ENCODE data around the gene BTBD7. TPM values are rescaled to one million over a fixed set of nuclear protein-coding genes. Genes with fewer than 3 reads are reported as not detected.

Gene BTBD7
- total and polyA plus RNA-seq, 2 experiments from 2014 or later = 24.4 to 32.8 TPM

DNA sequence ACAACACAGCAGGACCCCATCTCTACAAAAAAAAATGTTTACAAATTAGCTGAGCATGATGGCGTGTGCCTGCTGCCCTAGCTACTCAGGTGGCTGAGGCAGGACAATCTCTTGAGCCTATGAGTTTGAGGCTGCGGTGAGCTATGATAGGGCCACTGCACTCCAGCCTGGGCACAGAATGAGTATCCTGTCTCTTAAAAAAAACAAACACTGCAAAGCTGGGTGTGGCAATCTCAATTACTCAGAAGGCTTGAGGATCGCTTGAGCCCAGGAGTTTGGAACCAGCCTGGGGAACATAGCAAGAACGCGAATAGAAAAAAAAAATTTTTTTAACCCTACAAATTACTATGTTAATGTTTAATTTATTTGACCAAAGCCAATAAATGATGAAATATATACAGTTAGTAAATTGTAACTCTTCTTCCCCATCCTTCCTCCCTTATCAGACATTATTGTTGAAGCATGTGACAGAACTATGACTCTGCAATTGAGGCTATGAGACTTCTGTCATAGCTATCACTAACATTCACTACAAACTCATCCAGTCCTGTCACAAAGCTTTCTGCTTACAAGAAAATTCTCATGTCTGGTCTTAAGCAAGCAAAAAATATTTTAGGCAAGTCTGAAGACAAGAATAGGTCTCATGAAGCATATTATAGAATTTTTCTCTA, 9.8 kb downstream of the BTBD7 start:
- peaks cover 25% of the 10 kb centered on the region for H3K4me1 Mint-ChIP-seq
- H3K79me2 ChIP-seq (replicated peaks; ENCODE audit: insufficient read depth) = peaks cover 100% of the 10 kb centered on the region
- no peaks in the 10 kb centered on the region; the same call in 2 of the 3 replicates for H3K36me3 Mint-ChIP-seq (ENCODE audit: low read depth)
- H3K27me3 ChIP-seq (ENCODE audit: insufficient read depth) = no peaks in the 10 kb centered on the region
- no peak overlapping the region for H3K4me2 ChIP-seq
- TF ChIP-seq, protein P1, sequence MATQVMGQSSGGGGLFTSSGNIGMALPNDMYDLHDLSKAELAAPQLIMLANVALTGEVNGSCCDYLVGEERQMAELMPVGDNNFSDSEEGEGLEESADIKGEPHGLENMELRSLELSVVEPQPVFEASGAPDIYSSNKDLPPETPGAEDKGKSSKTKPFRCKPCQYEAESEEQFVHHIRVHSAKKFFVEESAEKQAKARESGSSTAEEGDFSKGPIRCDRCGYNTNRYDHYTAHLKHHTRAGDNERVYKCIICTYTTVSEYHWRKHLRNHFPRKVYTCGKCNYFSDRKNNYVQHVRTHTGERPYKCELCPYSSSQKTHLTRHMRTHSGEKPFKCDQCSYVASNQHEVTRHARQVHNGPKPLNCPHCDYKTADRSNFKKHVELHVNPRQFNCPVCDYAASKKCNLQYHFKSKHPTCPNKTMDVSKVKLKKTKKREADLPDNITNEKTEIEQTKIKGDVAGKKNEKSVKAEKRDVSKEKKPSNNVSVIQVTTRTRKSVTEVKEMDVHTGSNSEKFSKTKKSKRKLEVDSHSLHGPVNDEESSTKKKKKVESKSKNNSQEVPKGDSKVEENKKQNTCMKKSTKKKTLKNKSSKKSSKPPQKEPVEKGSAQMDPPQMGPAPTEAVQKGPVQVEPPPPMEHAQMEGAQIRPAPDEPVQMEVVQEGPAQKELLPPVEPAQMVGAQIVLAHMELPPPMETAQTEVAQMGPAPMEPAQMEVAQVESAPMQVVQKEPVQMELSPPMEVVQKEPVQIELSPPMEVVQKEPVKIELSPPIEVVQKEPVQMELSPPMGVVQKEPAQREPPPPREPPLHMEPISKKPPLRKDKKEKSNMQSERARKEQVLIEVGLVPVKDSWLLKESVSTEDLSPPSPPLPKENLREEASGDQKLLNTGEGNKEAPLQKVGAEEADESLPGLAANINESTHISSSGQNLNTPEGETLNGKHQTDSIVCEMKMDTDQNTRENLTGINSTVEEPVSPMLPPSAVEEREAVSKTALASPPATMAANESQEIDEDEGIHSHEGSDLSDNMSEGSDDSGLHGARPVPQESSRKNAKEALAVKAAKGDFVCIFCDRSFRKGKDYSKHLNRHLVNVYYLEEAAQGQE (IDR thresholded peaks at IDR 0.05; ENCODE audit: unreplicated experiment) = no peak
- TF ChIP-seq POLR2AphosphoS5 (IDR thresholded peaks at IDR 0.05; ENCODE audit: low read depth) (no peak), EZH2phosphoT487 (IDR thresholded peaks at IDR 0.05; ENCODE audit: unreplicated experiment) (no peak), STAT1 (IDR thresholded peaks at IDR 0.05; ENCODE audit: unreplicated experiment) (no peak), ZNF114 (CRISPR knock-in tag; IDR thresholded peaks at IDR 0.05) (no peak), ZNF331 (CRISPR knock-in tag; IDR thresholded peaks at IDR 0.05; ENCODE audit: low read depth) (no peak)
- TF ChIP-seq, protein P2, sequence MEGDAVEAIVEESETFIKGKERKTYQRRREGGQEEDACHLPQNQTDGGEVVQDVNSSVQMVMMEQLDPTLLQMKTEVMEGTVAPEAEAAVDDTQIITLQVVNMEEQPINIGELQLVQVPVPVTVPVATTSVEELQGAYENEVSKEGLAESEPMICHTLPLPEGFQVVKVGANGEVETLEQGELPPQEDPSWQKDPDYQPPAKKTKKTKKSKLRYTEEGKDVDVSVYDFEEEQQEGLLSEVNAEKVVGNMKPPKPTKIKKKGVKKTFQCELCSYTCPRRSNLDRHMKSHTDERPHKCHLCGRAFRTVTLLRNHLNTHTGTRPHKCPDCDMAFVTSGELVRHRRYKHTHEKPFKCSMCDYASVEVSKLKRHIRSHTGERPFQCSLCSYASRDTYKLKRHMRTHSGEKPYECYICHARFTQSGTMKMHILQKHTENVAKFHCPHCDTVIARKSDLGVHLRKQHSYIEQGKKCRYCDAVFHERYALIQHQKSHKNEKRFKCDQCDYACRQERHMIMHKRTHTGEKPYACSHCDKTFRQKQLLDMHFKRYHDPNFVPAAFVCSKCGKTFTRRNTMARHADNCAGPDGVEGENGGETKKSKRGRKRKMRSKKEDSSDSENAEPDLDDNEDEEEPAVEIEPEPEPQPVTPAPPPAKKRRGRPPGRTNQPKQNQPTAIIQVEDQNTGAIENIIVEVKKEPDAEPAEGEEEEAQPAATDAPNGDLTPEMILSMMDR (conservative IDR thresholded peaks at IDR 0.05; ENCODE audit: low read depth in 2 of 2) = no peak
- H3K27me3 Mint-ChIP-seq (ENCODE audit: insufficient read depth, low read depth, poor library complexity) = peaks cover 4% of the 10 kb centered on the region
- peaks cover 15% of the 10 kb centered on the region; the same call in 1 of the 2 replicates for H4K20me1 ChIP-seq (replicated peaks; ENCODE audit: insufficient read depth)
- no peaks in the 10 kb centered on the region for H3K9me3 Mint-ChIP-seq
- no peak overlapping the region for H2AFZ ChIP-seq
- H3K4me3 ChIP-seq = no peak overlapping the region
- no peaks in the 10 kb centered on the region for H3F3A ChIP-seq (replicated peaks; ENCODE audit: low read depth)
- ATAC-seq = no peak
- no peaks in the 10 kb centered on the region for H3K9me2 ChIP-seq (ENCODE audit: insufficient read depth)
- H3K4me3 Mint-ChIP-seq = no peak overlapping the region
- no peak overlapping the region for H3K27ac ChIP-seq (ENCODE audit: low read depth)
- DNase-seq (ENCODE audit: low spot score) = no peak
- H3K36me3 ChIP-seq (ENCODE audit: insufficient read depth) = no peaks in the 10 kb centered on the region; the same call in 1 of the 2 replicates
- peak overlapping the region; percentile 13; the same call in 1 of the 2 replicates for H3K27ac Mint-ChIP-seq
- H3K4me1 ChIP-seq (ENCODE audit: insufficient read depth) = peaks cover 16% of the 10 kb centered on the region

DNA sequence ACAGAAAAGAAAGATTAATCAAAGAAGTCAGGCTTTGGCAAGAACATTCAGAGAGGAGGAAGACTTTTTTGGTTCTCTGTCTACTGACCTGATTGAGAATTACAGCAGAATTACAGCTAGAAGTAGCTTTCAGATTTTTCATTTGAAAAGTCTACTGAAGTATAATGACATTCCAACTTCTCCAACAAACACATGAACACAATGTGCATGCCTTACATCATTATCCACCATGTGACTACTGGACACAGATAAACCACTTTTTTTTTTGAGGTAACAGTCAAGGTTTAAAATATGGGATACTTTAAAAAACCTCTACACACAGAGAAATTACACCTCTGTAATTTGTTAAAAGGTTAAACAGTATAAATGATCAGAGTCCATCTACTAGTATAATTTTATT, 12.3 kb downstream of the BTBD7 start:
- Histone ChIP-seq H3K4me2 (no peak overlapping the region), H3K79me2 (replicated peaks; ENCODE audit: insufficient read depth) (peaks cover 100% of the 10 kb centered on the region), H3F3A (replicated peaks; ENCODE audit: low read depth) (no peaks in the 10 kb centered on the region), H3K27me3 (ENCODE audit: insufficient read depth) (no peaks in the 10 kb centered on the region), H2AFZ (no peak overlapping the region), H3K27ac (ENCODE audit: low read depth) (0 out of 2 replicates have a peak overlapping the region, but pooled peaks have one; percentile 7), H3K4me1 (ENCODE audit: insufficient read depth) (peaks cover 24% of the 10 kb centered on the region), H3K9me2 (ENCODE audit: insufficient read depth) (no peaks in the 10 kb centered on the region), H4K20me1 (replicated peaks; ENCODE audit: insufficient read depth) (peaks cover 11% of the 10 kb centered on the region), H3K4me3 (no peak overlapping the region), H3K36me3 (ENCODE audit: insufficient read depth) (no peaks in the 10 kb centered on the region; the same call in 1 of the 2 replicates)
- Mint-ChIP-seq H3K36me3 (ENCODE audit: low read depth) (peaks cover 4% of the 10 kb centered on the region; the same call in 2 of the 3 replicates), H3K4me1 (peaks cover 30% of the 10 kb centered on the region), H3K4me3 (no peak overlapping the region), H3K9me3 (no peaks in the 10 kb centered on the region), H3K27me3 (ENCODE audit: insufficient read depth, low read depth, poor library complexity) (peaks cover 4% of the 10 kb centered on the region), H3K27ac (no peak overlapping the region)
- DNase-seq (ENCODE audit: low spot score) (no peak), ATAC-seq (no peak)
- TF ChIP-seq, protein P1 (IDR thresholded peaks at IDR 0.05; ENCODE audit: unreplicated experiment) = no peak
- TF ChIP-seq STAT1 (IDR thresholded peaks at IDR 0.05; ENCODE audit: unreplicated experiment) (no peak), ZNF331 (CRISPR knock-in tag; IDR thresholded peaks at IDR 0.05; ENCODE audit: low read depth) (no peak), POLR2AphosphoS5 (IDR thresholded peaks at IDR 0.05; ENCODE audit: low read depth) (no peak), ZNF114 (CRISPR knock-in tag; IDR thresholded peaks at IDR 0.05) (no peak)
- TF ChIP-seq, protein P3, sequence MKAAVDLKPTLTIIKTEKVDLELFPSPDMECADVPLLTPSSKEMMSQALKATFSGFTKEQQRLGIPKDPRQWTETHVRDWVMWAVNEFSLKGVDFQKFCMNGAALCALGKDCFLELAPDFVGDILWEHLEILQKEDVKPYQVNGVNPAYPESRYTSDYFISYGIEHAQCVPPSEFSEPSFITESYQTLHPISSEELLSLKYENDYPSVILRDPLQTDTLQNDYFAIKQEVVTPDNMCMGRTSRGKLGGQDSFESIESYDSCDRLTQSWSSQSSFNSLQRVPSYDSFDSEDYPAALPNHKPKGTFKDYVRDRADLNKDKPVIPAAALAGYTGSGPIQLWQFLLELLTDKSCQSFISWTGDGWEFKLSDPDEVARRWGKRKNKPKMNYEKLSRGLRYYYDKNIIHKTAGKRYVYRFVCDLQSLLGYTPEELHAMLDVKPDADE (IDR thresholded peaks at IDR 0.05) = no peak

Measured in GM23338 (cell line).